Vagina (tissue), 2 donors: ENCODE results near the gene DIRAS2.

Experiments used
- CTCF ChIP-seq, 3 experiments: fragments of 450-650 bp in 2 of 3; fragments of 200-600 bp in 1 of 3; sonication (generic) in 1 of 3; IDR thresholded peaks; one replicate each; pipeline ENCODE4 v1.5.1; 2017 to 2019; ENCODE audit warnings: antibody characterized with exemption in 3 of 3, mild to moderate bottlenecking in 2 of 3, moderate library complexity in 2 of 3
- POLR2A ChIP-seq, 2 donors: fragments of 450-650 bp; IDR thresholded peaks; one replicate each; pipeline ENCODE4 v1.6.1; 2017; ENCODE audit warnings: antibody characterized with exemption in 2 of 2, mild to moderate bottlenecking in 2 of 2, moderate library complexity in 2 of 2

GRCh38 chr9:90631964-90632363 lies 10.7 kb downstream of the DIRAS2 start:
- TF ChIP-seq CTCF (IDR thresholded peaks at IDR 0.05) (no peak), POLR2A (IDR thresholded peaks at IDR 0.05) (no peak)
